Thoracic aorta (tissue), 2 donors: ENCODE measurements around the gene PIK3C2G. TPM values are rescaled to one million over a fixed set of nuclear protein-coding genes. Genes with fewer than 3 reads are reported as not detected.

Experiments
- ATAC-seq: fragments of 150-250 bp; one replicate; pipeline ENCODE4 v1.8.0; 2017; ENCODE audit warnings: low read depth; ENCODE audit not compliant: insufficient number of reproducible peaks, low FRiP score
- DNase-seq: peaks from one replicate; pipeline ENCODE4 v3.0.0-alpha.2; 2020; ENCODE audit warnings: low spot score
- H3K27ac ChIP-seq, 2 donors: fragments of 200-600 bp; sonication (generic); 1 replicate in 1 of 2; 2 replicates in 1 of 2; pipeline ENCODE4 v1.5.1; 2016; ENCODE audit warnings: mild to moderate bottlenecking in 2 of 2, moderate library complexity in 2 of 2
- H3K27me3 ChIP-seq: fragments of 200-600 bp; sonication (generic); replicated peaks from 2 replicates; pipeline ENCODE4 v1.6.0; 2016; ENCODE audit warnings: mild to moderate bottlenecking; ENCODE audit not compliant: insufficient read depth
- H3K36me3 ChIP-seq: fragments of 200-600 bp; sonication (generic); one replicate; pipeline ENCODE4 v1.5.1; 2016
- H3K4me1 ChIP-seq, 2 donors: fragments of 200-600 bp; sonication (generic); 1 replicate in 1 of 2; 2 replicates in 1 of 2; pipeline versions ENCODE4 v1.5.1 to v1.6.0; 2016; ENCODE audit warnings: low read depth in 2 of 2, mild to moderate bottlenecking in 1 of 2; ENCODE audit not compliant: control insufficient read depth in 1 of 2
- H3K4me3 ChIP-seq: fragments of 200-600 bp; sonication (generic); 2 replicates; pipeline ENCODE4 v1.5.1; 2016; ENCODE audit warnings: mild to moderate bottlenecking
- H3K9me3 ChIP-seq: fragments of 200-600 bp; sonication (generic); 2 replicates; pipeline ENCODE4 v1.5.1; 2016
- CTCF ChIP-seq: fragments of 200-600 bp; sonication (generic); IDR thresholded peaks from one replicate; pipeline ENCODE4 v1.5.1; 2019; ENCODE audit warnings: antibody characterized with exemption
- total RNA-seq, 2 donors: library from RNA; depleted of rRNA; stranded (reverse); fragments of >200 nt; gene quantifications; one replicate each; pipeline versions ENCODE4 v1.1.0 to v1.2.3, GENCODE V29; 2016

PIK3C2G gene
- total RNA-seq, 2 donors from 2014 or later = not detected

DNA sequence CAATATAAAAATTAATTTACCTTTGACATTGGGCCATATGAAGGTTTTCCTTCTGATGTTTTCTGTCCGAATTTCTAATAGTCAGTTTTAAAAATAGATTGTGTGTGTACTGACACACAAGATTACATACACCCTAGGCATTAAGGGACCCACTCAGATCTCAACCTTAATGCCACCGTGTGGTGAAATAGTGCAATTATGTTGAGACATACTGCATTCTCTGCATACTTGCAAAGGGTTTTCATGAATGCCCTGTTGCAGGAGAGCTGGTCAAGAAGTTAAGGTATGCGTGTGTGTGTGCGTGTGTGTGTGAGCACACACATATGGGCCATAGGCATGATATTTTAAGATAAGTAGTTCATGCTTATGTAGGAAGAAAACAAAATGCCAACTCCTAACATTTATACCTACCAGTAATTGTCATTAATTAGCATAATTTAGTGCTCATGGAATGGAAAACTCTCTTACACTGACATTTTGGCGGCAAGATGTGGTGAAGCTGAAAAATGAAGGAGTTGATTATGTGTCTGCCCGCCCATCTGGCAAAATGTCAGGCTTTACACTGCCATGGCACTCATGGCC, 58.8 kb downstream of the PIK3C2G start:
- no peaks in the 10 kb centered on the region for H3K36me3 ChIP-seq
- no peak for TF ChIP-seq CTCF
- no peak for DNase-seq
- no peaks in the 10 kb centered on the region for H3K27me3 ChIP-seq
- no peak for ATAC-seq
- H3K27ac ChIP-seq = no peak overlapping the region
- no peaks in the 10 kb centered on the region for H3K4me1 ChIP-seq
- H3K9me3 ChIP-seq = no peaks in the 10 kb centered on the region
- H3K4me3 ChIP-seq = no peak overlapping the region

DNA sequence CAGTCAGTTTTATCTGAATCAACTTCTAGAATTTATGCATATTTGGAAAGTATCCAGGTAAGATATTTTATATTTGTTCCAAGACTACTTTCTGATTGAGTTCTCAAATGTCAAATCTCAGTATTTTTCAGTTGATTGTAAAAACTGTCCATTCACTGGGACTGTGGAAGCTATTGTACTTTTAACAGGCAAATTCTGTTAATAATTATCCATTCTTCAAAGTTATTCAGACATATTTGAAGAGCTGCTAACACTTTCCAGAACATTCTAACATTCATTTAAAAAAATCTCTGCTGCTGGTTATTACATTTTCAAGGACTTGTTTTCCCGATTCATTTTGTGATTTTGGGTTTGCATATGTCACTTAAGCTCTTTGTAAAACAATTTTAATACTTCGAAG, 59.7 kb downstream of the PIK3C2G start:
- Histone ChIP-seq H3K27me3 (no peaks in the 10 kb centered on the region), H3K4me3 (no peak overlapping the region), H3K4me1 (no peaks in the 10 kb centered on the region), H3K9me3 (no peaks in the 10 kb centered on the region), H3K36me3 (no peaks in the 10 kb centered on the region), H3K27ac (no peak overlapping the region)
- ATAC-seq = no peak
- no peak for DNase-seq
- no peak for TF ChIP-seq CTCF

DNA sequence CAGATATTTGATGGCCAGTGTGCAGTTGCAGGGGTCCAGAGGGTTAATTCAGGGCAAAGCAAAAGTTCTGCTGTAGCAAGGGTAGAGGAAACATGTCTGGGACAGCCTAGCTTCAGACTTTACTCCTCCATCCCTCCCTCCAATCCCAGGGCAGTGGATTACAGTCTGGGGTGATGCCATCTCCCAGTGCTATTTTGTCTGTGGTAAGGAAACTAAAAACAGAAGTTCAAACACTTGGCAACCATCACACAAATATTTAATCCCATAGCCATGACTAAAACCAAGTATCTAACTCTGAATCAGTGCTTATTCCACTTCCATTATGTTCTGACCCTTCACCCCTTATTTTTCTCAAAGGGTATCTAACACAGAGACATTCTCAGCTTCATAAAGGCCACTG, 61.8 kb downstream of the PIK3C2G start:
- Histone ChIP-seq H3K9me3 (no peaks in the 10 kb centered on the region), H3K27me3 (no peaks in the 10 kb centered on the region), H3K4me1 (no peaks in the 10 kb centered on the region), H3K4me3 (no peak overlapping the region), H3K36me3 (no peaks in the 10 kb centered on the region), H3K27ac (no peak overlapping the region)
- ATAC-seq = no peak
- DNase-seq = no peak
- no peak for TF ChIP-seq CTCF

DNA sequence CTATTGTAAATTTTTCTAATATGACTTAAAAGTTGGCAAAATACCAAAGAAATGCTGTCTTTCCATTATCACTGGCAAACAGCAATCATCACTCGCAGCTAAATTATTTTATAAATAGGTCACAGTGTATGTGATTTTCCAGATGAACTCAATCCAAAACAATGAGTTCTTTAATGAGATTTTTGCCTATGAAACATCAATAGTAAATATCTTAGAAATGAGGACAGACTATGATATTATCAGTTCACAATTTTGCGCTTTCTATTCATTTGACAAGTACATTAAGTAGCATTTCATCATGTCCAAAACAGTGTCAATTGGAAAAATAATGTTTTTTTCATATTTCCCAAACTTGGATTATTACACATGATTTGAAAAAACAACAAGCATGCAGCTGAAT, 65.7 kb downstream of the PIK3C2G start:
- TF ChIP-seq CTCF = no peak
- no peaks in the 10 kb centered on the region for H3K4me1 ChIP-seq
- ATAC-seq (no peak), DNase-seq (no peak)
- H3K27me3 ChIP-seq = no peaks in the 10 kb centered on the region
- H3K4me3 ChIP-seq = no peak overlapping the region
- H3K9me3 ChIP-seq = no peaks in the 10 kb centered on the region
- H3K36me3 ChIP-seq = no peaks in the 10 kb centered on the region
- H3K27ac ChIP-seq = no peak overlapping the region

GRCh38 chr12:18332173-18332572, 70.9 kb downstream of the PIK3C2G start:
- no peak for TF ChIP-seq CTCF
- Histone ChIP-seq H3K9me3 (no peaks in the 10 kb centered on the region), H3K27ac (no peak overlapping the region), H3K4me3 (no peak overlapping the region), H3K36me3 (no peaks in the 10 kb centered on the region), H3K4me1 (no peaks in the 10 kb centered on the region), H3K27me3 (no peaks in the 10 kb centered on the region)
- DNase-seq (no peak), ATAC-seq (no peak)
